ENCODE data around the gene CTSD. TPM values are rescaled to one million over a fixed set of nuclear protein-coding genes. Genes with fewer than 3 reads are reported as not detected.

The CTSD gene
- polyA plus RNA-seq, 5 donors: 97.8 to 192 (median 126) TPM

GRCh38 chr11:1745701-1746320, 17.9 kb downstream of the CTSD start:
- no peak for DNase-seq

GRCh38 chr11:1744891-1745700, 18.6 kb downstream of the CTSD start:
- no peak for DNase-seq

- DNase-seq: no peak
Measured at GRCh38 chr11:1744137-1744886, 19.4 kb downstream of the CTSD start.

GRCh38 chr11:1743585-1744136, 20.1 kb downstream of the CTSD start:
- no peak for DNase-seq

- DNase-seq: no peak
Measured at GRCh38 chr11:1742869-1743584, 20.7 kb downstream of the CTSD start.

- no peak for DNase-seq
Measured at GRCh38 chr11:1742371-1742770, 21.4 kb downstream of the CTSD start.

GRCh38 chr11:1741741-1742140, 22.0 kb downstream of the CTSD start:
- no peak for DNase-seq

GRCh38 chr11:1740786-1741530, 22.8 kb downstream of the CTSD start:
- no peak for DNase-seq

- no peak for DNase-seq
Measured at GRCh38 chr11:1739576-1739975, 24.2 kb downstream of the CTSD start.

GRCh38 chr11:1738380-1738779, 25.3 kb downstream of the CTSD start:
- no peak for DNase-seq

GRCh38 chr11:1737080-1737757, 26.5 kb downstream of the CTSD start:
- DNase-seq: no peak

- DNase-seq: no peak
Measured at GRCh38 chr11:1736447-1736992, 27.2 kb downstream of the CTSD start.

- DNase-seq: no peak
Measured at GRCh38 chr11:1735271-1735670, 28.5 kb downstream of the CTSD start.

- DNase-seq: no peak
Measured at GRCh38 chr11:1734641-1735081, 29.1 kb downstream of the CTSD start.

- no peak for DNase-seq
Measured at GRCh38 chr11:1733716-1734640, 29.7 kb downstream of the CTSD start.

GRCh38 chr11:1733009-1733715, 30.6 kb downstream of the CTSD start:
- no peak for DNase-seq

- no peak for DNase-seq
Measured at GRCh38 chr11:1732418-1733008, 31.2 kb downstream of the CTSD start.
